ENCODE data around the gene SFT2D1.
A peak's percentile ranks its signal among the peaks of the same experiment; 100 is the strongest.

GRCh38 chr6:166382933-166383801 lies 40.8 kb upstream of the SFT2D1 start, which contains the start of gene MPC1:
- TF ChIP-seq CTCF (IDR thresholded peaks at IDR 0.05) (no peak), EZH2 (IDR thresholded peaks at IDR 0.05) (peak; percentile 52)
